GM18861 (cell line): ENCODE data around the gene TROAP.
"Not testable (repeated sequence)": the region's sequence is repeated elsewhere in the genome, so short reads cannot be mapped to it uniquely, and the experiment has no call there.

Experiments
- ATAC-seq: cut with Tn5 transposase; IDR thresholded peaks from one replicate; pipeline ENCODE4 v1.9.1; 2021; ENCODE audit not compliant: unreplicated experiment

TROAP gene, protein sequence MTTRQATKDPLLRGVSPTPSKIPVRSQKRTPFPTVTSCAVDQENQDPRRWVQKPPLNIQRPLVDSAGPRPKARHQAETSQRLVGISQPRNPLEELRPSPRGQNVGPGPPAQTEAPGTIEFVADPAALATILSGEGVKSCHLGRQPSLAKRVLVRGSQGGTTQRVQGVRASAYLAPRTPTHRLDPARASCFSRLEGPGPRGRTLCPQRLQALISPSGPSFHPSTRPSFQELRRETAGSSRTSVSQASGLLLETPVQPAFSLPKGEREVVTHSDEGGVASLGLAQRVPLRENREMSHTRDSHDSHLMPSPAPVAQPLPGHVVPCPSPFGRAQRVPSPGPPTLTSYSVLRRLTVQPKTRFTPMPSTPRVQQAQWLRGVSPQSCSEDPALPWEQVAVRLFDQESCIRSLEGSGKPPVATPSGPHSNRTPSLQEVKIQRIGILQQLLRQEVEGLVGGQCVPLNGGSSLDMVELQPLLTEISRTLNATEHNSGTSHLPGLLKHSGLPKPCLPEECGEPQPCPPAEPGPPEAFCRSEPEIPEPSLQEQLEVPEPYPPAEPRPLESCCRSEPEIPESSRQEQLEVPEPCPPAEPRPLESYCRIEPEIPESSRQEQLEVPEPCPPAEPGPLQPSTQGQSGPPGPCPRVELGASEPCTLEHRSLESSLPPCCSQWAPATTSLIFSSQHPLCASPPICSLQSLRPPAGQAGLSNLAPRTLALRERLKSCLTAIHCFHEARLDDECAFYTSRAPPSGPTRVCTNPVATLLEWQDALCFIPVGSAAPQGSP

DNA sequence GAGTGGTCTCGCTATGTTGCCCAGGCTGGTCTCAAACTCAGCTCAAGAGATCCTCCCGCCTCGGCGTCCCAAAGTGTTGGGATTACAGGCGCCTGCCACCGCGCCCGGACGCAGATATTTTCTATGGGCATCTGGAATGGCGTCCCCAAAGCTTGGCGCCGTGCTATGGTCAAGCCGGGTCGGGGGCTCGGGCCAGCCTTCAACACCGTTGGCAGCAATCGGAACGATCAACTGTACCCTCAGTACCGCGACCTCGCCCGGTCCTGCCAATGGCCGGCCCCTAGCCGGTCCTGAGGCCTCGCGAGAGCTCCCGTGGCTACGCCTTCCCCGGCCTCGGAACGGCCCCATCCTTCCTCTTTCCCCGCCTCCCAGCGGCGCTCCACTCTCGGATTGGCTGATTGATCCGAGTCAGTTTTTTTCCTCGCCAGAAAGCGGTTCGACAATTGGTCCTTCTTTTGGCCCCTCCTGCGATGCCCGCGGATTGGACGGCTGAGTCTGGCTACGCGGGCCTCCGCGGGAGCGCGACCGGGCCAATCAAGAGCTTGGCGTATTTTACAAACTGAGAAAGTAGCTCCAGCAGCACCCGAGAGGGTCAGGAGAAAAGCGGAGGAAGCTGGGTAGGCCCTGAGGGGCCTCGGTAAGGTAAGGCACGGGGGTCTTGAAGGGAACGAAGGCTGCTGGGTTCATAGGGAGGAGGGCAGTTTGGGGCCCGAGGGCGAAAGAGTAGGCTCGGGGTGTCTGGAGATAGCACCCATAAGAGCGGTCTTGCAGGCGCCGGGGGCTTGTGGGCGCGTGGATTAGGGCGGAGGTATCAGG, at the start of gene TROAP:
TSS of gene TROAP (plus strand) at position 548 of the 816 bp plus-strand sequence. CDS start 354 bp downstream, outside the sequence.
- ATAC-seq = peak; percentile 96

DNA sequence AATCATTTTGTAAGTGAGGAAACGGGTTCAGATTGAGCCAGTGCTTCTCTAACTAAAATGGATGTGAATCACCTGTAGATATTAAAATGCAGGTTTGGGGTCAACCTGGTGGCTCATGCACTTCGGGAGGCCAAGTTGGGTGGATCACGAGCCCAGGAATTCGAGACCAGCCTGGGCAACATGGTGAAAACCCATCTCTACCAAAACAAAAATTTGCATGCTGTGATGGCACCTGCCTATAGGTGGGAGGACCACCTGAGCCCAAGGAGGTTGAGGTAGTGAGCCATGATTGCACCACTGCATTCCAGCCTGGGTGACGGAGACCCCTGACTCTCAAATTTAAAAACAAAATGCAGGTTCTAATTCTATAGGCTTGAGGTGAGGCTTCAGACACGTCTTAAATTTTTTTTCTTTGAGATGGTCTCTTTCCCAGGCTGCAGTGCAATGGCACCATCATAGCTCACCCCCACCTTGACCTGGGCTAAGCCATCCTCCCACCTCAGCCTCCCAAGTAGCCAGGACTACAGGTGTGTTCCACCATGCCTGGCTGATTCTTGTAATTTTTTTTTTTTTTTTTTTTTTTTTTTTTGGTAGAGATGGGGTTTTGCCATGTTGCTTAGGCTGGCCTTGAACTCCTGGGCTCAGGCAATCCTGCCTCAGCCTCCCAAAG, 49.2 kb upstream of the TROAP start:
- ATAC-seq = no peak

DNA sequence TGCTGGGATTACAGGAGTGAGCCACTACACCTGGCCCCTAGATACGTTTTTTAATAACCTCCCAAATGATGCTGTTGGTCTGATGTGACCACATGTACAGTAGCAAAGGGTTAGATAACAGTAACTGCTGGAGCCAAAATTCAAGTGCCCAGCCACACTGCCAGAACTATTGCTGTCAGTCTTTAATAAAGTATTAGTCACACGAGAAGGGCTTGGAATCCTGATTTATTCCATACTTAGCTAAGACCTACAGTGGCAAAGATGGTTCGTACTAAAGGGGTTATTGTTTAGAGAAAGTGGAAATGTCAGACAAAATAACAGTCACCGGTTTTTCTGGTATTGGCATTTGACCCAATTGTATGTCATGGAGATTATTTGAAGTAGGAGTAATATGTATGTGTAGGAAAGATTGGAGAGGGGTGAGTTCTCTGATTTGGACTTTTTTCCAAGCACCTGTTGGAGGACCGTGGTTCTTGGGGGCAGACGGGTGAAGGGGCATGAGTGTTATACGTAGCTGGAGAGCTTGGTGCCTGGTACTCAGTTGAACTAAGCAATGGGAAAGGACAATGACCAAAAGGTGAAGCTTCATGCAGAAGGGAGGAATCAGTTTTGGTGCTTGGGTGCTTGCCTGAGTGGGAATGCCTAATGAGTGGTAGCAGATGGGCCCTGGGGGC, 48.5 kb upstream of the TROAP start:
- ATAC-seq = no peak

DNA sequence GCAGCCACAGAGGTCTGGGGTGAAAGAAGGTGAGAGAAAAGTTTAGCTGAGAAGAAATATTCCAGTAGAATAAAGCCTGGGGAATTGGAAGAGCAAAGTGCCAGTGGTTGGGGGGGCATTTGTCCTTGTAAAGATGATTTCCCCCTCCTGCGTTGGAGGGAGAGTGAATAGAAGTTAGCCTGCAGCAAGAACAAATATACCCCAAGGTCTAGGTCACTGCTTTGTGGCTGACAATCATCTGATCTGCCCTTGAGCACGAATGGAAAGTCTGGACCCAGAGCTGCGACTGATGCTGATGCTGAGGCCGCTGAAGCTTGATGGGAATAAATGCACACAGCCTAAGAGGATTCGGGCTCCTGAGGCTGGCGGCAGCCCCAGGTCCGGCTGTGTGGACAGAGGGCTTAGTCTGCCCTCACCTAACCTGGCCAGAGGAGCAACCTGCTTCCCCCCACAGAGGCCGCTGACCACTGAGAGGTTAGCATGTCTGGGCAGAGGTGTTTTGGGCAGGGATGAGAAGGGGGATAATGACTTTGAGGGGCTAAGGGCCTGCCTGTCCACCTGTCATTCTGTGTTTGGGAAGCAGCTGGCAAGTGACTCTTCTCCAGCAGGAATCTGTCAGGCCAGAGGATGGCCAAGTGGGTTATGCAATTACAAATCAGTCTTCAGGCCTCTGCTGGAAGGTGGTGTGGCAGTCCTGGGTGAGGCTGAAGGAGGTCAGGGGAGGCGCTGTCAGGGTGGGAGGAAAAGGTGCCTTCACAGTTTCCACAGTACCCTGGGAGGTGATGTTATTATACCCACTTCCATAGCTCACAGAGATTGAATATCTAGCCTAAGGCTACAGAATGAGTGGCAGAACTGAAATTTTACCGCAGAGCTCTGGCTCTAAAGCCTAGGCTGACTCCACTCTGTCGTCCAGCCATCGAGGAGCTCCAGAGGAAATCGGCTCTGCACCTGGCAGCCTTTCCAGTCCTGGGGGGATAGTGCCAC, 46.5 kb upstream of the TROAP start:
- no peak for ATAC-seq

DNA sequence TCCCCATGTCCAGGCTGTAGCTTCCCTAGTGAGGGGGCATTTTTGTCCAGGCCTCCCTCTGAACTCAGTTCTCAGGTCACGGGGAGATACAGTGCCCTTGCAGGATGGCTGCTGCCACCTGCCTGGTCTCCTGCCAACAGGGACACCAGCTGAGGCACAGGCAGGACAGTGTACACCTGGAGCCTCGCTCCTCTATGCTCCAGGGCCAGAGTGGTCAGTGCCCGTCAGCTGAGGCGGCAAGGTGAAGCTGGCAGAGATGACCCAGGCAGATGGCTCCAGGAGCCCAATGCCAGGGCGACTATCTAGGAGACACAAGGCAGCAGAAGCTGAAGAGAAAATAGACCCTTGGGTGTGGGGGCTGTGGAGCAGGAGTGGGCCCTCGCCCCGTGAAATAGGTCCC, 45.6 kb upstream of the TROAP start:
- ATAC-seq = no peak

DNA sequence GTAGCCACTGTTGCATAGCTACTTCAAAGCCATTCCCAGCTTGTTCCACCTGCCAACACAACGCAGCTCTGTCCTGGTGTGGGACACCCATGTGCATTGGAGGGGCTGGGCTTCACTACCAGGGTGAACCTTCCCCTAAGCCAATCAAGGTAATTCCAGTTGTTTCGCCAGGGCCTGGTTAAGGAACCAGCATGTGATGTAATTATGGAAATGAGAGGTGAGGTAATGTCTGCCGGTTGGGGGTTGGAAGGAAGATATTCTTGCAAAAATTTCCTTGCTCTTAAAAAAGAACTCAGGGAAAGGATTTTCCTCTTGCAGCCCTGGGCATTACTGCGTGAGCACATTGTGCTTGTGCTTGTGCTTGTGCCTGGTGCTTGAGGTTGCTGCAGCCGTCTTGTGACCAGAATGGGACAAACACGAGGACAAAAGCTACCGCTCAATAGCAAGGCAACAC, 43.3 kb upstream of the TROAP start:
- no peak for ATAC-seq

DNA sequence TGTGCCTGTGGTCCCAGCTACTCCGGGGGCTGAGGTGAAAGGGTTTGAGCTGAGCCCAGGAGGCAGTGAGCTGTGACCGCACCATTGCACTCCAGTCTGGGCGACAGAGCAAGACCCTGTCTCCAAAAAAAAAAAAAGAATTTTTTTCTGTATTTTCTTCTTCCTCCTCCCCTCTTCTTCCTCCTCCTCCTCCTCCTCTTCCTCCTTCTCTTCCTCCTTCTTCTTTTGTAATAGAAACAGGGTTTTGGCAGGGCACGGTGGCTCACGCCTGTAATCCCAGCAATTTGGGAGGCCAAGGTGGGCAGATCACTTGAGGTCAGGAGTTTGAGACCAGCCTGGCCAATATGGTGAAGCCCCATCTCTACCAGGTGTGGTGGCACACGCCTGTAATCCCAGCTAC, 42.5 kb upstream of the TROAP start:
- ATAC-seq = not testable (repeated sequence)

DNA sequence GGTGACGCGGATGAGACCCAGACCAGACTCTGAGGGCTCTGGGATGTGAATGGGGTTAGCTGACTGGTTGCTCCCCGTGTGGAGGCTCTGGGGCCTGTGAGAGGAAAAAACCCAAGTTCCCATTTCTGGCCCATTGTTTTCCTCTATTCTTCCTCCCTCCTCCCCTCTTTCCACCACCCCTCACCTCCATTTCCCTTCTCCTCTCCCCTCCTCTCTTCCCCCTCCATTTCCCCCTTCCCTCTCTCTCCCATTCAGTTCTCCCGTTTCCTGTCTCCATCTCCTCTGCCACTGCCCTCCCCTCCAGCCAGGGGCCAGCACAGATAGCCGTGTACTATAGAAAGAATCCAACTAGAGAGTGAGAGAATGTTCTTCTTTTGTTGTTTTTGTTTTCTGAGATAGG, 40.8 kb upstream of the TROAP start:
- no peak for ATAC-seq

DNA sequence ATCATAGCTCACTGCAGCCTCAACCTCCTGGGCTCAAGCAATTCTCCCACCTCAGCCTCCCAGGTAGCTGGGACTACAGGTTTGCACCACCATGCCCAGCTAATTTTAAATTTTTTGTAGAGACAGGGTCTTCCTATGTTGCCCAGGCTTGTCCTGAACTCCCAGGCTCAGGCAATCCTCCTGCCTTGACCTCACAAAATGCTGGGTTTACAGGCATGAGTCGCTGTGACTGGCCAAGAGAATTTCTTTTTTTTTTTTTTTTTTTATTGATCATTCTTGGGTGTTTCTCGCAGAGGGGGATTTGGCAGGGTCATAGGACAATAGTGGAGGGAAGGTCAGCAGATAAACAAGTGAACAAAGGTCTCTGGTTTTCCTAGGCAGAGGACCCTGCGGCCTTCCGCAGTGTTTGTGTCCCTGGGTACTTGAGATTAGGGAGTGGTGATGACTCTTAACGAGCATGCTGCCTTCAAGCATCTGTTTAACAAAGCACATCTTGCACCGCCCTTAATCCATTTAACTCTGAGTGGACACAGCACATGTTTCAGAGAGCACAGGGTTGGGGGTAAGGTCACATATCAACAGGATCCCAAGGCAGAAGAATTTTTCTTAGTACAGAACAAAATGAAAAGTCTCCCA, 40.2 kb upstream of the TROAP start:
- not testable (repeated sequence) for ATAC-seq

DNA sequence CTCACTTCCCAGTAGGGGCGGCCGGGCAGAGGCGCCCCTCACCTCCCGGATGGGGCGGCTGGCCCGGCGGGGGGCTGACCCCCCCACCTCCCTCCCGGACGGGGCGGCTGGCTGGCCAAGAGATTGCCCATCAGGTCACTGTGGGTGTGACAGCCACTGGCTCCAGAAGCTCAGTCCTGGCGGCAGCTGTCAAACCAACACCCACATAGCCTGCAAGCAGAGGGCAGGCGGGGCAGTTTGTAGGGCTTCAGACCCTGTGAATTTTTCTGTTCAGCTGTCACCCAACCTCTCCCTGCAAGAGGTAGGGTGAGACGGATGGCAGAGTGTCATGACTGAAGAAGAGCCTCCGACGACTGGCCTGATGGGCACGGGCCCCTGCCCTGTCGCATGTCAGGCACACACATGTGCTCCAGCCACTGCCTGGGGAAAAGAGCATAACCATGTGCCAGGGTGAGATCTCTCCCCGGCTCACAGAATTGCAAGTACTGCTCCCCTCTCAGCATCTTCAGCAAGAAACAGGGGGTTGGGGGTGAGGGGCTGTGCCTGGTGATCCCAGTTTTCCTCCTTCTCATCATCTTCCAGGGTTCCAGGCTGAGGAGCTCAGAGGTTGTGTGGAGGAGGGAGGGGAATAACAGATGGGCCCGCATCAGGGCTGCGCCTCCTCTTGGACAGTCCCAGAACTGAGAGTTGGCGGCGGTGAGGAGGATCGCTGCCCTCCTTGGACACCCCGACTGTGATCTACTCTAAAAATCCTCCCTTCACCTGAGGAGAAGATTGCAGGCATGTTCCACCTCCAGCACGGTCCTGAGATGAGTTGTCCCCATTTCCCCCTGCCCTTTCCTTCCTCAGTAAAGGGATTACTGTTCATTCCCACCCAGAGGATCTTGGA, 39.3 kb upstream of the TROAP start:
- no peak for ATAC-seq

DNA sequence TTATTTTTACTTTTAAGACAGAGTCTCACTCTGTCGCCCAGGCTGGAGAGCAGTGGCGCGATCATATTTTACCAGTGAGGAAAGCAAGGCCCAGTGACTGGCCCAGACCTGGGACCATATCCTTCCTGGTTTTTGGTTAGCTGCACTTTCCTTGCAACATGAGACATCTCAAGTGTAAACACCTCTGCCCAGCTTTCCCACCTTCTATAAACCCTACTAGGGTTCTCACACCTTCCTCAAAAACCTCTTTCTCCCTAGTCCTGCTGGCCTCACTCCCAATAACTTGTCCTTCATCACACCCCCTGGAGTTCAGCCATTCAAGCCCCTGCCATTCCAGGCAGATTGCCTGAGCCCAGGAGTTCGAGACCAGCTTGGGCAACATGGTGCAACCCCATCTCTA, 38.4 kb upstream of the TROAP start:
- no peak for ATAC-seq

DNA sequence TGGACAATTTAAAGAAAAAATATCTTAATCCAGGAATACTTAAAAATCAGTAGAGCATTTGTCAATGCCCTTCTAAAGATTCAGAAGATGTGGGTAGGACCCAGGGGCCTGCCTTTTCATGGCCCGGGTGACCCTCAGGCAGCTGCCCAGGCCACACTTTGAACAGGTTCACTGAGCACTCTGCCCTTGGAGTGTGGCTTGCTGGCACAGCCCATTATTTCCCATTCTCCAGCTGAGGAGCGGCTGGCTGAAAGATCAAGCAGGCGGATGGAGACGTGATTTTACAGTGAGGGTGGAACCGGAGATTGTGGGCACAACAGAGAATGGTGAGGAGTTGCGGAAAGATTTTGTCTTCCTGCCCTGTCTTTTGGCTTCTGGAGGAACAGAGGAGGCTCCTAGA, 35.2 kb upstream of the TROAP start:
- ATAC-seq = no peak

DNA sequence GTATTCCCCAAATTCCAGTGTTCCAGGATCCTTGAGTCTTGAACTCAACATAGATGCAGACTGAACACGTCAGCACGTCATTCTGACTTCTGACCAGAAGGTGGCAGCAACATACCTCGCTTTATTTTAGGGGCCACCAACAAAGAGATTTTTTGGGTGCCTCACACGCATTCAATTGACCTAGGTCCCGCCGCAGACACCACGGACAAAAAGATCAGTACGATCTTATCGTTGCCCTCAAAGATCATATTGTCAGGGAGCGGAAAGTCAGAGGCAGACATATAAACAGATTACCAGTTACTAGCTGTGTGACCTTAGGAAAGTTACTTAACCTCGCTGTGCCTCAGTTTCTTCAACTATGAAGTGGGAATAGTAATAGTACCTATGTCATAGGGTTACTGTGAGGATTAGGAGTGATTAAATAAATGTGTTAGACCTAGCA, 34.6 kb upstream of the TROAP start:
- ATAC-seq = no peak

DNA sequence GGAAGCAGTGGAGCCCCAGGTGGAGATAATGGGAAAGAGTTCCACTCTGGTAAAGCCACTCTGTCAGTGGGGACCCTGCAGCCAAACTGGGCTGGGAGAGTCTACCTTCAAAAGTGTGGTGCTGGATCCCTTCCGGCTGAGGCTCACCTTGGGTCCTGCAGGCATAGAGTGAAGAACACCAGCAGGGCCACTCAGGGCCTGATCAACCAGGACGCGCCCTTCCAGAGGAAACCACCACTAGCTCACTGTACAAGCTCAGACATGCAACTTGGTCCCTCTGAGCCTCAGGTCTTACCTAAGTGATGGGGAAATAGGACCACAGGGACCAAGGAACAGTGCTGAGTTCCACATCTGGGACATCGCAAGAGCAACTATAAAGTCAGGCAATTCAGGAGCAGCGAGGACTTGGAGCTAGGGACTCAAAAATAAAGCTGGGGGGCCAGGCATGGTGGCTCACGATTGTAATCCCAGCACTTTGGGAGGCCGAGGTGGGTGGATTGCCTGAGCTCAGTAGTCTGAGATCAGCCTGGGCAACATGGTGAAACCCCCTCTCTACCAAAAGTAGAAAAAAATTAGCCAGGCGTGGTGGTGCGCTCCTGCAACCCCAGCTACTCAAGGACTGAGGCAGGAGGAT, 34.0 kb upstream of the TROAP start:
- ATAC-seq = no peak

DNA sequence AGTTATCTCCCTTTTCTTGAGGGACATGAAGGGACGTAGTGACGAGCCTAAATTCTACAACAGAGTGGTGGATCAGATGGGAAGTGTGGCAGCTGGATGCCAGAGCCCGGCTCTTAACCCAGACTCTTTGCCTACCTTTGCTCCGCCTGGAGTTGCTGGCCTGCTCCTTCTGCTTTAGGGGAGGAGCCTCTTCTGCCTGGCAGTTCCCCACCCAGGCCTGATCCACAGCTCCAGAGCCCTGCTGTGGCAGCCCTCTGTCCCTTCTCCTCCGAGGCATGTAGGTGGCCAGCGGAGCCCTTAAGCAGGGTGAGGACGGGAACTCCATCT, 30.4 kb upstream of the TROAP start:
- ATAC-seq = no peak

DNA sequence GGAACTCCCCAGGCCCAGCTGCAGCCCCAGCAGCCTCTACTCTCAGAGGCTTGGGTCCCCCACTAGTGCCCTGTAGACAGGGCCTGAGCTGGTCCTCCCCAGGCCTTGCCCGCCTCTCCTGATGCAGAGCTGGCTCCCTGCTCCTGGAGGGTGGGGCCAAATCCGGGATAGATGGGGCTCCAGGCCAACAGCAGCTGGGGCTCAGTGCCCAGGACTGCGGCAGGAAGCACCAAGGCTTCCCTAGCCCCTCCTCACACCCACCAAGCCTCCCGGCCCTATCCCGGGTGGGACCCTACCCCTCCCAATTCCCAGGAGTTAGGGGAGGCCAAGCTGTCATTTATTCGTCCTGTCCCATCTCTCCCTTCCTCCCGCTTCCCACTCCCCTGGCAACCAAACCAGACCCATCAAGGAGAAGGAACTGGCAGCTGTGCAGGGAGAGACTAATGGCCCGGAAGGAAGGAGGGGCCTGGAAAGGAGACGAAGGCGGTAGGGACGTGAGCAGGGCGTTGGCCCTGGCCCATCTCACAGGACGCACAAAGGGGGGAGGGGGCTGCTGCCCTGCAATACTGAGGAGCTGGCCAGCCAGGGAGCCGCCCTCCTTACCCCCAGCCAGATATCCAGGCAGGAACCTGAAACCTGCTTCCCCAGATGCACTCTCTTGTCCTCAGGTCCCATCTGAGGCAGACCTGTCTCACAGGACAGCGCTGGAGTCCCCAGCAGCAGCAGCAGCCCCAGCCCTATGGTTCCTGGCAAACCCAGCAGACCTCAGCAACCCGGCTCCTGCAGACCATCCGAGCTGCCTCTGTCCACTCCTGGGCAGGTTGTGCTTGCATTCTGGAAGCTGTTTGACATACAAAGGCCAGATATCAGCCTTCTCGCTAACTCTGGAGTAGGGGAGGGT, 29.7 kb upstream of the TROAP start:
- no peak for ATAC-seq
